Upper lobe of left lung (tissue), 4 donors: ENCODE measurements around the gene ARHGAP26.

Experiments
- CTCF ChIP-seq, 6 experiments: fragments of 450-650 bp in 4 of 6; fragments of 200-600 bp in 2 of 6; sonication (generic) in 2 of 6; IDR thresholded peaks; one replicate each; pipeline ENCODE4 v1.5.1; 2016 to 2019; ENCODE audit warnings: antibody characterized with exemption in 6 of 6
- EP300 ChIP-seq, 4 donors: sonication (generic); formaldehyde crosslinking; IDR thresholded peaks; one replicate each; pipeline ENCODE4 v1.5.1; 2017; ENCODE audit warnings: antibody characterized with exemption in 4 of 4, control low read depth in 2 of 4
- POLR2A ChIP-seq, 4 donors: fragments of 450-650 bp; IDR thresholded peaks; one replicate each; pipeline ENCODE4 v1.5.1; 2016 to 2017; ENCODE audit warnings: antibody characterized with exemption in 4 of 4, mild to moderate bottlenecking in 2 of 4
- POLR2AphosphoS5 ChIP-seq, 2 donors: sonication (generic); formaldehyde crosslinking; IDR thresholded peaks; one replicate each; pipeline ENCODE4 v1.5.1; 2017; ENCODE audit warnings: antibody characterized with exemption in 2 of 2

- TF ChIP-seq CTCF (IDR thresholded peaks at IDR 0.05) (no peak), POLR2AphosphoS5 (IDR thresholded peaks at IDR 0.05) (no peak), POLR2A (IDR thresholded peaks at IDR 0.05) (no peak), EP300 (IDR thresholded peaks at IDR 0.05) (no peak)
These were observed 184.3 kb downstream of the ARHGAP26 start for GRCh38 chr5:142954455-142954854.
